IMR-90 (cell line): Measurements from ENCODE around the gene ZNF77. TPM values are rescaled to one million over a fixed set of nuclear protein-coding genes. Genes with fewer than 3 reads are reported as not detected.

Source experiments
- ATAC-seq: fragments of 200-7000 bp; cut with Tn5 transposase; 2 replicates; pipeline ENCODE4 v1.9.1; 2020; ENCODE audit warnings: low read depth, mild to moderate bottlenecking, moderate library complexity
- BruUV-seq: library from RNA; stranded (reverse); fragments of 400-500 nt; replicated peaks from 2 replicates; lab custom pipeline; 2021; lab: Mats Ljungman, UMichigan
- CTCF ChIA-PET: fragments of 300-600 bp; formaldehyde crosslinking; extraction: SDS; loops from one replicate; lab custom pipeline; 2021; ENCODE audit warnings: antibody characterized with exemption; lab: Yijun Ruan, JAX
- POLR2A ChIA-PET: fragments of 300-600 bp; sonication (Branson Sonifier 250); formaldehyde crosslinking; loops from one replicate; lab custom pipeline; 2022; ENCODE audit warnings: antibody characterized with exemption; ENCODE audit not compliant: unreplicated experiment; lab: Charles Lee
- DNase-seq: peaks from one replicate; pipeline ENCODE4 v3.0.0; 2013
- H2AFZ ChIP-seq: replicated peaks from 2 replicates; pipeline ENCODE3; 2013; ENCODE audit warnings: low read length, mild to moderate bottlenecking; ENCODE audit not compliant: poor library complexity
- H2AK5ac ChIP-seq: 2 replicates; pipeline ENCODE4 v1.6.1; 2013; ENCODE audit warnings: low read depth, low read length, inconsistent platforms
- H2AK9ac ChIP-seq: replicated peaks from 2 replicates; pipeline ENCODE3; 2013; ENCODE audit warnings: mild to moderate bottlenecking, low read depth, low read length, moderate library complexity; ENCODE audit not compliant: poor library complexity
- H2BK120ac ChIP-seq: 2 replicates; pipeline ENCODE4 v1.6.1; 2013; ENCODE audit warnings: low read depth, low read length, inconsistent platforms
- H2BK15ac ChIP-seq: 3 replicates; pipeline ENCODE4 v1.6.1; 2013; ENCODE audit warnings: low read depth, low read length, inconsistent platforms
- H2BK20ac ChIP-seq: 2 replicates; pipeline ENCODE4 v1.6.1; 2013; ENCODE audit warnings: low read depth, mild to moderate bottlenecking, inconsistent platforms, low read length, moderate library complexity
- H2BK5ac ChIP-seq: 2 replicates; pipeline ENCODE4 v1.6.1; 2013; ENCODE audit warnings: mild to moderate bottlenecking, low read depth, low read length, inconsistent platforms; ENCODE audit not compliant: poor library complexity, severe bottlenecking
- H3K14ac ChIP-seq: replicated peaks from 2 replicates; pipeline ENCODE4 v1.6.1; 2013; ENCODE audit warnings: low read depth, low read length, inconsistent platforms
- H3K18ac ChIP-seq: 2 replicates; pipeline ENCODE4 v1.6.1; 2013; ENCODE audit warnings: low read depth, low read length, control low read depth
- H3K23ac ChIP-seq: 2 replicates; pipeline ENCODE4 v1.6.1; 2013; ENCODE audit warnings: low read depth, low read length, inconsistent platforms
- H3K27ac ChIP-seq: 2 replicates; pipeline ENCODE4 v1.5.1; 2013; ENCODE audit warnings: mild to moderate bottlenecking, control low read depth, low read length; ENCODE audit not compliant: insufficient read depth
- H3K27me3 ChIP-seq: 2 replicates; pipeline ENCODE4 v1.6.1; 2013; ENCODE audit warnings: low read length; ENCODE audit not compliant: control insufficient read depth, insufficient read depth
- H3K36me3 ChIP-seq: 2 replicates; pipeline ENCODE4 v1.6.1; 2013; ENCODE audit warnings: low read length, mixed read lengths; ENCODE audit not compliant: control insufficient read depth, insufficient read depth
- H3K4ac ChIP-seq: 2 replicates; pipeline ENCODE4 v1.6.1; 2013; ENCODE audit warnings: low read depth, low read length, inconsistent platforms
- H3K4me1 ChIP-seq: 2 replicates; pipeline ENCODE4 v1.6.1; 2013; ENCODE audit warnings: low read length, mixed read lengths; ENCODE audit not compliant: control insufficient read depth, insufficient read depth
- H3K4me2 ChIP-seq: 2 replicates; pipeline ENCODE4 v1.6.1; 2013; ENCODE audit warnings: low read depth, mild to moderate bottlenecking, control low read depth, low read length, moderate library complexity
- H3K4me3 ChIP-seq: 2 replicates; pipeline ENCODE4 v1.5.1; 2013; ENCODE audit warnings: low read depth, mild to moderate bottlenecking, control low read depth, low read length, moderate library complexity; ENCODE audit not compliant: insufficient read depth
- H3K56ac ChIP-seq: 2 replicates; pipeline ENCODE4 v1.6.1; 2013; ENCODE audit warnings: low read length, inconsistent platforms; ENCODE audit not compliant: insufficient read depth; ENCODE audit errors: extremely low read depth
- H3K79me1 ChIP-seq, 2 experiments: 2 replicates each; pipeline ENCODE4 v1.6.1; 2013; ENCODE audit warnings: low read length in 2 of 2, inconsistent platforms in 1 of 2, low read depth in 1 of 2
- H3K9ac ChIP-seq: 2 replicates; pipeline ENCODE4 v1.6.1; 2013; ENCODE audit warnings: low read depth, low read length, control low read depth
- H3K9me1 ChIP-seq: 2 replicates; pipeline ENCODE4 v1.6.1; 2013; ENCODE audit warnings: low read length, inconsistent platforms; ENCODE audit not compliant: insufficient read depth
- H3K9me3 ChIP-seq: 2 replicates; pipeline ENCODE4 v1.6.1; 2013; ENCODE audit warnings: low read length; ENCODE audit not compliant: control insufficient read depth, insufficient read depth
- H4K20me1 ChIP-seq: 2 replicates; pipeline ENCODE4 v1.6.1; 2013; ENCODE audit warnings: low read length, inconsistent platforms; ENCODE audit not compliant: insufficient read depth
- H4K5ac ChIP-seq: 2 replicates; pipeline ENCODE4 v1.6.1; 2013; ENCODE audit warnings: mild to moderate bottlenecking, low read depth, low read length, control low read depth
- H4K8ac ChIP-seq, 2 experiments: 2 replicates each; pipeline ENCODE4 v1.6.1; 2013; ENCODE audit warnings: low read depth in 2 of 2, low read length in 2 of 2, control low read depth in 1 of 2, inconsistent platforms in 1 of 2
- H4K91ac ChIP-seq: 2 replicates; pipeline ENCODE4 v1.6.1; 2013; ENCODE audit warnings: low read depth, low read length, inconsistent platforms; ENCODE audit not compliant: insufficient read depth
- BHLHE40 ChIP-seq: fragments of 150-350 bp; IDR thresholded peaks from 2 replicates; pipeline ENCODE4 v1.6.1; 2016; ENCODE audit warnings: mild to moderate bottlenecking, low read depth, low read length
- CEBPB ChIP-seq: IDR thresholded peaks from 2 replicates; pipeline ENCODE4 v1.6.1; 2012; ENCODE audit warnings: low read depth, low read length, improper control_type of control experiment
- CTCF ChIP-seq: conservative IDR thresholded peaks from 2 replicates; pipeline ENCODE4 v1.5.1; 2012; ENCODE audit warnings: mild to moderate bottlenecking, low read depth, low read length, improper control_type of control experiment
- FOS ChIP-seq: fragments of 150-350 bp; IDR thresholded peaks from 2 replicates; pipeline ENCODE4 v1.6.1; 2016; ENCODE audit warnings: low read depth, low read length
- MXI1 ChIP-seq: IDR thresholded peaks from 2 replicates; pipeline ENCODE4 v1.6.1; 2012; ENCODE audit warnings: low read depth, mild to moderate bottlenecking, low read length, moderate library complexity, borderline replicate concordance
- NFE2L2 ChIP-seq: fragments of 150-350 bp; IDR thresholded peaks from 2 replicates; pipeline ENCODE4 v1.6.1; 2016; ENCODE audit warnings: low read depth, mild to moderate bottlenecking, low read length
- POLR2A ChIP-seq: IDR thresholded peaks from 2 replicates; pipeline ENCODE4 v1.6.1; 2012; ENCODE audit warnings: mild to moderate bottlenecking, low read depth, low read length
- RCOR1 ChIP-seq: IDR thresholded peaks from 2 replicates; pipeline ENCODE4 v1.6.1; 2012; ENCODE audit warnings: mild to moderate bottlenecking, low read length, improper control_type of control experiment; ENCODE audit not compliant: insufficient replicate concordance
- WGBS, 2 experiments: methylation state at CpG; one replicate each; pipeline versions ENCODE4 v1.1.5 to v1.1.7; 2013; ENCODE audit warnings: missing lambda C conversion rate in 2 of 2; ENCODE audit not compliant: insufficient read length in 1 of 2; ENCODE audit errors: extremely low coverage in 2 of 2; 5-methylcytosine and 5-hydroxymethylcytosine counted together
- dilution Hi-C: fragments of 300-500 bp; cut with HindIII; formaldehyde crosslinking; loops from one replicate; pipeline ENCODE4 v1.14.3; 2018; ENCODE audit warnings: low sequenced_read_pairs; ENCODE audit not compliant: unreplicated experiment
- in situ Hi-C: fragments of 300-500 bp; cut with MboI; formaldehyde crosslinking; loops from 3 replicates; pipeline ENCODE4 v1.14.3; 2019; ENCODE audit warnings: low sequenced_read_pairs, inconsistent platforms, mixed read lengths
- intact Hi-C: fragments of 100-400 bp; cut with micrococcal nuclease; formaldehyde crosslinking; loops from 2 replicates; pipeline ENCODE4 v1.10.0; 2022
- polyA plus RNA-seq, 3 experiments: library from polyadenylated mRNA; depleted of rRNA; stranded (reverse); fragments of >200 nt; gene quantifications; 2 replicates each; pipeline ENCODE4 v1.2.3, GENCODE V29; 2012; ENCODE audit warnings: low replicate concordance in 1 of 3
- total RNA-seq: library from RNA; depleted of rRNA; stranded (reverse); fragments of >200 nt; gene quantifications from 2 replicates; pipeline ENCODE4 v1.2.3, GENCODE V29; 2012

Gene ZNF77
- total and polyA plus RNA-seq, 2 of the 4 experiments (the other 2 are of a cell fraction), result 3.6 to 6.5 TPM

- H3K4me1 ChIP-seq, result no peaks in the 10 kb centered on the region
- H3K9me1 ChIP-seq, result no peaks in the 10 kb centered on the region
- intact Hi-C loops, result no loop called here
- H4K8ac ChIP-seq, result no peak overlapping the region
- H4K91ac ChIP-seq, result no peak overlapping the region
- dilution Hi-C loops, result no loop called here
- no peak overlapping the region for H3K27ac ChIP-seq
- H3K9me3 ChIP-seq, result no peaks in the 10 kb centered on the region
- no TSS peak for BruUV-seq
- WGBS, 2 experiments, result no CpG with 5 or more reads among the region's 9 CpGs
- H4K20me1 ChIP-seq, result no peaks in the 10 kb centered on the region
- no peaks in the 10 kb centered on the region for H3K79me1 ChIP-seq
- H3K14ac ChIP-seq, result no peak overlapping the region
- no peak overlapping the region for H2BK120ac ChIP-seq
- H3K9ac ChIP-seq, result no peak overlapping the region
- H3K4me3 ChIP-seq, result no peak overlapping the region
- H3K23ac ChIP-seq, result no peak overlapping the region
- no peak overlapping the region for H2BK15ac ChIP-seq
- H3K36me3 ChIP-seq, result no peaks in the 10 kb centered on the region
- no peak overlapping the region for H4K5ac ChIP-seq
- ATAC-seq (no peak), DNase-seq (no peak)
- H3K56ac ChIP-seq, result no peak overlapping the region
- TF ChIP-seq RCOR1, result no peak
- no peak for TF ChIP-seq CTCF
- no peak for TF ChIP-seq POLR2A
- no peak for TF ChIP-seq NFE2L2
- TF ChIP-seq FOS, result no peak
- TF ChIP-seq BHLHE40, result no peak
- TF ChIP-seq MXI1, result no peak
- no peak for TF ChIP-seq CEBPB
- H2BK5ac ChIP-seq, result no peak overlapping the region
- no peak overlapping the region for H3K4me2 ChIP-seq
- POLR2A ChIA-PET, result no interaction called here
- no peak overlapping the region for H2BK20ac ChIP-seq
- no peak overlapping the region for H3K18ac ChIP-seq
- no peak overlapping the region for H3K4ac ChIP-seq
- H2AK5ac ChIP-seq, result no peak overlapping the region
- in situ Hi-C loops, result no loop called here
- CTCF ChIA-PET, result no interaction called here
- H2AK9ac ChIP-seq, result no peak overlapping the region
- H3K27me3 ChIP-seq, result peaks cover 8% of the 10 kb centered on the region; the same call in 1 of the 2 replicates
- H2AFZ ChIP-seq, result no peak overlapping the region
Observed at GRCh38 chr19:2993579-2993978, 48.8 kb upstream of the ZNF77 start.
